K562 (cell line): ENCODE results near the gene CLIC1. TPM values are rescaled to one million over a fixed set of nuclear protein-coding genes. Genes with fewer than 3 reads are reported as not detected.

Experiments used
- ARHGAP35 ChIP-seq: fragments of 450-650 bp; IDR thresholded peaks from 2 replicates; pipeline ENCODE4 v1.6.1; 2018; ENCODE audit not compliant: partially characterized antibody
- ATF4 ChIP-seq: fragments of 450-650 bp; formaldehyde crosslinking; IDR thresholded peaks from 2 replicates; pipeline ENCODE4 v1.4.0; 2022; ENCODE audit warnings: mild to moderate bottlenecking, moderate library complexity
- C11orf30 ChIP-seq: fragments of 450-650 bp; IDR thresholded peaks from 2 replicates; pipeline ENCODE4 v1.6.1; 2016; ENCODE audit warnings: low read depth, mild to moderate bottlenecking
- E2F4 ChIP-seq: sonication (generic); formaldehyde crosslinking; IDR thresholded peaks from 2 replicates; pipeline ENCODE4 v1.8.0; 2022; ENCODE audit warnings: mild to moderate bottlenecking, low read depth, missing genetic modification reagents
- HEY1 ChIP-seq: fragments of 250-450 bp; sonication (Bioruptor Pico); IDR thresholded peaks from 2 replicates; pipeline ENCODE4 v1.5.0; 2020; ENCODE audit warnings: mild to moderate bottlenecking, moderate library complexity, borderline replicate concordance
- HMBOX1 ChIP-seq: sonication (generic); IDR thresholded peaks from 2 replicates; pipeline ENCODE4 v1.6.1; 2016
- HMG20B ChIP-seq: fragments of 250-450 bp; sonication (Bioruptor Pico); IDR thresholded peaks from 2 replicates; pipeline ENCODE4 v1.5.0; 2021; ENCODE audit warnings: mild to moderate bottlenecking
- LCOR ChIP-seq: sonication (generic); formaldehyde crosslinking; IDR thresholded peaks from 2 replicates; pipeline ENCODE4 v1.8.0; 2022; ENCODE audit warnings: mild to moderate bottlenecking, missing genetic modification reagents
- MYBL2 ChIP-seq, 2 experiments: fragments of 450-650 bp in 1 of 2; sonication (generic) in 1 of 2; formaldehyde crosslinking in 1 of 2; IDR thresholded peaks; 2 replicates each; pipeline versions ENCODE4 v1.6.1 to v1.8.1; 2017 to 2022; ENCODE audit warnings: borderline replicate concordance in 1 of 2, inconsistent platforms in 1 of 2, low read depth in 1 of 2, mild to moderate bottlenecking in 1 of 2, missing genetic modification reagents in 1 of 2, moderate library complexity in 1 of 2
- NFE2L1 ChIP-seq: fragments of 450-650 bp; IDR thresholded peaks from 2 replicates; pipeline ENCODE4 v1.6.1; 2016; ENCODE audit warnings: missing genetic modification characterization, low read depth, mild to moderate bottlenecking, missing compliant biosample characterization, moderate library complexity, borderline replicate concordance
- NFYB ChIP-seq: IDR thresholded peaks from 2 replicates; pipeline ENCODE4 v1.6.1; 2011; ENCODE audit warnings: mild to moderate bottlenecking, moderate library complexity; ENCODE audit not compliant: insufficient read length; ENCODE audit errors: extremely low read depth
- RBM15 ChIP-seq: fragments of 200-400 bp; formaldehyde crosslinking; IDR thresholded peaks from 2 replicates; pipeline ENCODE4 v1.6.1; 2018; ENCODE audit warnings: mild to moderate bottlenecking, low read length, moderate library complexity; ENCODE audit not compliant: insufficient read depth
- SAFB ChIP-seq: fragments of 200-400 bp; formaldehyde crosslinking; IDR thresholded peaks from 2 replicates; pipeline ENCODE4 v1.6.1; 2017; ENCODE audit warnings: low read depth, low read length, borderline replicate concordance
- SAP30 ChIP-seq: fragments of 200-600 bp; sonication (generic); IDR thresholded peaks from 2 replicates; pipeline ENCODE4 v1.6.1; 2012; ENCODE audit warnings: borderline replicate concordance, low read depth, mild to moderate bottlenecking, moderate library complexity, low read length, control low read depth, inconsistent platforms; ENCODE audit not compliant: insufficient read depth, poor library complexity, severe bottlenecking
- SIN3B ChIP-seq: fragments of 450-650 bp; IDR thresholded peaks from 2 replicates; pipeline ENCODE4 v1.6.1; 2017; ENCODE audit warnings: low read depth, mild to moderate bottlenecking, moderate library complexity
- SLC30A9 ChIP-seq: fragments of 250-450 bp; sonication (Bioruptor Pico); IDR thresholded peaks from 2 replicates; pipeline ENCODE4 v1.8.0; 2022; ENCODE audit warnings: mild to moderate bottlenecking, moderate library complexity
- SNAPC5 ChIP-seq: fragments of 250-450 bp; sonication (Bioruptor Pico); IDR thresholded peaks from 2 replicates; pipeline ENCODE4 v1.8.0; 2021; ENCODE audit warnings: moderate library complexity, mild to moderate bottlenecking, inconsistent platforms
- SPI1 ChIP-seq: IDR thresholded peaks from 2 replicates; pipeline ENCODE4 v1.6.1; 2011; ENCODE audit warnings: low read depth, low read length, control low read depth, borderline replicate concordance
- ZFP1 ChIP-seq: fragments of 450-650 bp; formaldehyde crosslinking; IDR thresholded peaks from 2 replicates; pipeline ENCODE4 v1.4.0; 2020; ENCODE audit warnings: mild to moderate bottlenecking, mixed read lengths
- ZKSCAN3 ChIP-seq: fragments of 250-450 bp; sonication (Bioruptor Pico); IDR thresholded peaks from 2 replicates; pipeline ENCODE4 v1.4.0; 2020
- ZNF24 ChIP-seq: fragments of 450-650 bp; IDR thresholded peaks from 2 replicates; pipeline ENCODE4 v1.6.1; 2016
- ZNF583 ChIP-seq: fragments of 250-450 bp; sonication (Bioruptor Pico); IDR thresholded peaks from 2 replicates; pipeline ENCODE4 v1.4.0; 2020
- ZNF655 ChIP-seq: fragments of 250-450 bp; sonication (Bioruptor Pico); IDR thresholded peaks from 2 replicates; pipeline ENCODE4 v1.5.0; 2021
- polyA plus RNA-seq, 8 experiments: library from polyadenylated mRNA; depleted of rRNA in 4 of 8; stranded (reverse) in 5 of 8; unstranded in 3 of 8; fragments of >200 nt; fragmentation: Nextera tagmentation in 2 of 8; fragmentation: Illumina TruSeq in 1 of 8; extraction: Ambion mirVana in 2 of 8; extraction: Trizol in 1 of 8; gene quantifications; 2 replicates each; pipeline versions ENCODE4 v1.2.1 to v1.2.3, GENCODE V29; 2011 to 2014; ENCODE audit warnings: inconsistent platforms in 1 of 8, missing spikeins in 1 of 8
- total RNA-seq, 7 experiments: library from RNA; depleted of rRNA in 6 of 7; stranded (reverse); fragments of >200 nt in 6 of 7; fragmentation: Illumina TruSeq in 2 of 7; extraction: Trizol in 2 of 7; gene quantifications; 2 replicates each; pipeline versions ENCODE4 v1.2.1 to v1.2.3, GENCODE V29; 2011 to 2021; ENCODE audit warnings: low replicate concordance in 1 of 7

CLIC1 gene
- total and polyA plus RNA-seq, 9 of the 15 experiments (the other 6 are each of a cell fraction or from before 2014, with no cell fraction given): 1,267 to 2,419 (median 1,808) TPM

GRCh38 chr6:31702819-31703716 is 33.3 kb downstream of the CLIC1 start, which contains the start of gene ABHD16A (continued):
- TF ChIP-seq ATF4 (peak; percentile 71), ZNF583 (CRISPR knock-in tag) (no peak), HEY1 (CRISPR knock-in tag) (no peak; the same call in 1 of the 2 replicates), ARHGAP35 (peak; percentile 7), NFYB (no peak), ZFP1 (CRISPR knock-in tag) (no peak), SLC30A9 (no peak), E2F4 (CRISPR knock-in tag) (no peak; the same call in 1 of the 2 replicates), ZKSCAN3 (CRISPR knock-in tag) (no peak), RBM15 (no peak), HMBOX1 (0 out of 2 replicates have a peak, but pooled peaks have one; percentile 41), SAP30 (peak; percentile 80), NFE2L1 (tag) (no peak), ZNF655 (no peak), SAFB (no peak), HMG20B (CRISPR knock-in tag) (no peak), ZNF24 (peak; percentile 23; the same call in 1 of the 2 replicates), C11orf30 (peak; percentile 22; the same call in 1 of the 2 replicates), SPI1 (no peak), SNAPC5 (CRISPR knock-in tag) (no peak), MYBL2 (IDR thresholded peaks at IDR 0.05; ENCODE audit: low read depth) (no peak), MYBL2 (CRISPR knock-in tag; IDR thresholded peaks at IDR 0.05; ENCODE audit: borderline replicate concordance) (no peak), LCOR (peak; percentile 41), SIN3B (peak; percentile 66; the same call in 1 of the 2 replicates)
